Activated T-helper 9 cell treated with anti-CD3 and anti-CD28 coated beads, Interleukin-2, amount 50 U/mL, for 16 hours (primary cell): ENCODE results near the gene PDE11A.

Experiments
- DNase-seq: peaks from one replicate; pipeline ENCODE4 v3.0.0-alpha.2; 2020; ENCODE audit warnings: low read depth

The PDE11A gene

GRCh38 chr2:177724398-177725287, 347.9 kb downstream of the PDE11A start:
- DNase-seq: no peak

GRCh38 chr2:177723235-177723634, 349.3 kb downstream of the PDE11A start:
- DNase-seq: no peak

- no peak for DNase-seq
Measured at GRCh38 chr2:177721818-177722567, 350.6 kb downstream of the PDE11A start.

- no peak for DNase-seq
Measured at GRCh38 chr2:177721087-177721486, 351.5 kb downstream of the PDE11A start.

- DNase-seq: no peak
Measured at GRCh38 chr2:177717831-177718618, 354.6 kb downstream of the PDE11A start.

GRCh38 chr2:177716484-177716883, 356.1 kb downstream of the PDE11A start:
- no peak for DNase-seq

- no peak for DNase-seq
Measured at GRCh38 chr2:177715771-177716170, 356.8 kb downstream of the PDE11A start.

GRCh38 chr2:177714704-177715103, 357.9 kb downstream of the PDE11A start:
- DNase-seq: no peak

GRCh38 chr2:177712462-177712861, 360.1 kb downstream of the PDE11A start:
- DNase-seq: no peak

- no peak for DNase-seq
Measured at GRCh38 chr2:177711483-177712265, 360.9 kb downstream of the PDE11A start.

- no peak for DNase-seq
Measured at GRCh38 chr2:177710889-177711288, 361.7 kb downstream of the PDE11A start.

GRCh38 chr2:177709986-177710401, 362.6 kb downstream of the PDE11A start:
- DNase-seq: no peak

GRCh38 chr2:177708660-177709444, 363.7 kb downstream of the PDE11A start:
- no peak for DNase-seq

- no peak for DNase-seq
Measured at GRCh38 chr2:177708106-177708505, 364.5 kb downstream of the PDE11A start.

- no peak for DNase-seq
Measured at GRCh38 chr2:177705511-177706173, 366.9 kb downstream of the PDE11A start.

GRCh38 chr2:177703159-177703558, 369.4 kb downstream of the PDE11A start:
- no peak for DNase-seq

- DNase-seq: no peak
Measured at GRCh38 chr2:177698281-177698680, 374.3 kb downstream of the PDE11A start.

GRCh38 chr2:177694348-177694747, 378.2 kb downstream of the PDE11A start:
- DNase-seq: no peak

- DNase-seq: no peak
Measured at GRCh38 chr2:177693658-177694339, 378.8 kb downstream of the PDE11A start.
